Spleen (tissue), 7 donors: ENCODE results near the gene RGN.

Source experiments
- CTCF ChIP-seq, 11 experiments: fragments of 200-600 bp in 7 of 11; fragments of 450-650 bp in 4 of 11; sonication (generic) in 4 of 11; IDR thresholded peaks in 8 of 11; conservative IDR thresholded peaks in 3 of 11; 1 replicate in 7 of 11; 2 replicates in 4 of 11; pipeline versions ENCODE4 v1.4.0 to v1.8.0; 2016 to 2021; ENCODE audit warnings: antibody characterized with exemption in 11 of 11, inconsistent platforms in 4 of 11, mild to moderate bottlenecking in 1 of 11
- POLR2A ChIP-seq, 3 donors: fragments of 450-650 bp; IDR thresholded peaks; one replicate each; pipeline ENCODE4 v1.5.1; 2017; ENCODE audit warnings: antibody characterized with exemption in 3 of 3, mild to moderate bottlenecking in 1 of 3
- POLR2AphosphoS5 ChIP-seq, 3 donors: sonication (generic); formaldehyde crosslinking; IDR thresholded peaks; one replicate each; pipeline ENCODE4 v1.5.1; 2017; ENCODE audit warnings: antibody characterized with exemption in 3 of 3
- donor health status: DM: no; HTN: no; CAD: no; lungs with moderate emphysema.
- donor health status: DM: no; HTN: no; CAD: no.
- donor health status: DM: no; HTN: no; CAD: no.

- TF ChIP-seq CTCF (IDR thresholded peaks at IDR 0.05 in 8 of 11, conservative IDR thresholded peaks at IDR 0.05 in 3 of 11) (no peak), POLR2A (IDR thresholded peaks at IDR 0.05) (no peak), POLR2AphosphoS5 (IDR thresholded peaks at IDR 0.05) (no peak)
Observed at GRCh38 chrX:47129899-47130358, 51.7 kb downstream of the RGN start.
